K562 (cell line): Measurements from ENCODE around the gene KLHL12. TPM values are rescaled to one million over a fixed set of nuclear protein-coding genes. Genes with fewer than 3 reads are reported as not detected.

Experiments
- ATAC-seq: fragments of 200-7000 bp; cut with Tn5 transposase; 3 replicates; pipeline ENCODE4 v1.9.1; 2020; ENCODE audit warnings: moderate library complexity
- BruUV-seq: library from RNA; stranded (reverse); fragments of 400-500 nt; replicated peaks from 2 replicates; lab custom pipeline; 2021; lab: Mats Ljungman, UMichigan
- CTCF ChIA-PET: fragments of 300-600 bp; formaldehyde crosslinking; extraction: SDS; loops from one replicate; lab custom pipeline; 2021; ENCODE audit warnings: low intra/inter-chr PET ratio; lab: Yijun Ruan, JAX
- POLR2A ChIA-PET: fragments of 300-600, 350-650 bp; sonication (Branson Sonifier 250); formaldehyde crosslinking; extraction: SDS; loops from one replicate; lab custom pipeline; 2021; ENCODE audit warnings: antibody characterized with exemption, inconsistent platforms; lab: Yijun Ruan, JAX
- DNase-seq, 4 experiments: peaks; one replicate each; pipeline versions ENCODE4 v3.0.0 to v3.0.0-alpha.2; 2011 to 2018; ENCODE audit warnings: low spot score in 3 of 4, mixed read lengths in 3 of 4; ENCODE audit errors: extremely low read depth in 1 of 4
- FAIRE-seq: peaks from 2 replicates; lab custom pipeline; 2011; peaks lifted over from hg19 to GRCh38; lab: Jason Lieb, UNC
- H2AFZ ChIP-seq: 2 replicates; pipeline ENCODE4 v1.6.0; 2011; ENCODE audit warnings: low read depth, low read length, control low read depth, inconsistent platforms
- H3K27ac ChIP-seq: fragments of 200-600 bp; 3 replicates; pipeline ENCODE4 v1.8.0; 2011; ENCODE audit warnings: low read depth, mild to moderate bottlenecking, control low read depth, inconsistent platforms, low read length, moderate library complexity, mixed read lengths; ENCODE audit errors: extremely low read depth
- H3K27me3 ChIP-seq, 2 experiments: fragments of 300-600 bp in 1 of 2; 2 replicates in 1 of 2; 3 replicates in 1 of 2; pipeline versions ENCODE4 v1.6.0 to v1.8.0; 2011; ENCODE audit warnings: inconsistent platforms in 2 of 2, low read length in 2 of 2, mild to moderate bottlenecking in 1 of 2, mixed read lengths in 1 of 2, moderate library complexity in 1 of 2; ENCODE audit not compliant: control insufficient read depth in 2 of 2, insufficient read depth in 2 of 2
- H3K36me3 ChIP-seq: fragments of 300-600 bp; 3 replicates; pipeline ENCODE4 v1.8.0; 2011; ENCODE audit warnings: mild to moderate bottlenecking, low read length, inconsistent platforms; ENCODE audit not compliant: control insufficient read depth, insufficient read depth
- H3K4me1 ChIP-seq, 2 experiments: fragments of 200-600 bp in 1 of 2; replicated peaks in 1 of 2; 2 replicates in 1 of 2; 3 replicates in 1 of 2; pipeline versions ENCODE4 v1.5.1 to v1.8.0; 2011; ENCODE audit warnings: inconsistent platforms in 2 of 2, low read length in 2 of 2, mild to moderate bottlenecking in 1 of 2, mixed read lengths in 1 of 2, moderate library complexity in 1 of 2; ENCODE audit not compliant: control insufficient read depth in 2 of 2, insufficient read depth in 2 of 2
- H3K4me2 ChIP-seq: 2 replicates; pipeline ENCODE4 v1.6.1; 2011; ENCODE audit warnings: low read length, control low read depth, inconsistent platforms, mixed read lengths; ENCODE audit not compliant: insufficient read depth
- H3K4me3 ChIP-seq: fragments of 200-600 bp; sonication (generic), shearing (Covaris generic); 2 replicates; pipeline ENCODE4 v1.5.1; 2016; ENCODE audit warnings: control low read depth, inconsistent platforms
- H3K79me2 ChIP-seq: fragments of 200-600 bp; 3 replicates; pipeline ENCODE4 v1.8.0; 2011; ENCODE audit warnings: low read length, inconsistent platforms; ENCODE audit not compliant: control insufficient read depth, insufficient read depth
- H3K9ac ChIP-seq, 2 experiments: 2 replicates each; pipeline versions ENCODE4 v1.6.0 to v1.6.1; 2011; ENCODE audit warnings: low read depth in 2 of 2, low read length in 2 of 2, control low read depth in 1 of 2, inconsistent platforms in 1 of 2, mild to moderate bottlenecking in 1 of 2, mixed read lengths in 1 of 2; ENCODE audit not compliant: insufficient read depth in 1 of 2
- H3K9me1 ChIP-seq: one replicate; pipeline ENCODE4 v1.6.0; 2011; ENCODE audit warnings: inconsistent platforms, mild to moderate bottlenecking, low read length, moderate library complexity; ENCODE audit not compliant: control insufficient read depth, insufficient read depth
- H3K9me3 ChIP-seq: replicated peaks from 2 replicates; pipeline ENCODE4 v1.5.1; 2011; ENCODE audit warnings: low read depth, low read length, inconsistent platforms; ENCODE audit not compliant: control insufficient read depth, insufficient read depth
- H4K20me1 ChIP-seq: replicated peaks from 2 replicates; pipeline ENCODE4 v1.6.1; 2011; ENCODE audit warnings: low read length, inconsistent platforms, mixed read lengths; ENCODE audit not compliant: control insufficient read depth, insufficient read depth
- ARID1B ChIP-seq: fragments of 450-650 bp; IDR thresholded peaks from 2 replicates; pipeline ENCODE4 v1.6.1; 2016; ENCODE audit warnings: antibody characterized with exemption, mild to moderate bottlenecking, inconsistent platforms
- ATF6 ChIP-seq: sonication (generic); formaldehyde crosslinking; IDR thresholded peaks from 2 replicates; pipeline ENCODE4 v1.4.0; 2020; ENCODE audit warnings: mild to moderate bottlenecking, missing genetic modification reagents
- DPF2 ChIP-seq: fragments of 450-650 bp; IDR thresholded peaks from 2 replicates; pipeline ENCODE4 v1.6.1; 2016
- ELF1 ChIP-seq: fragments of 200-800 bp; sonication (Bioruptor generic); IDR thresholded peaks from 2 replicates; pipeline ENCODE4 v1.6.1; 2016; ENCODE audit warnings: missing genetic modification characterization, missing compliant biosample characterization
- MAX ChIP-seq: sonication (generic); formaldehyde crosslinking; IDR thresholded peaks from 2 replicates; pipeline ENCODE4 v1.9.0; 2022; ENCODE audit warnings: mild to moderate bottlenecking, missing genetic modification reagents
- MYNN ChIP-seq, 2 experiments: sonication (generic); formaldehyde crosslinking in 1 of 2; IDR thresholded peaks; 2 replicates each; pipeline versions ENCODE4 v1.5.0 to v1.6.1; 2016 to 2020; ENCODE audit warnings: antibody characterized with exemption in 1 of 2, missing genetic modification reagents in 1 of 2
- RBM14 ChIP-seq: fragments of 200-400 bp; formaldehyde crosslinking; IDR thresholded peaks from 2 replicates; pipeline ENCODE4 v1.6.1; 2018; ENCODE audit warnings: low read depth, mild to moderate bottlenecking, low read length, moderate library complexity, borderline replicate concordance; ENCODE audit not compliant: insufficient read depth
- ZBTB5 ChIP-seq: fragments of 450-650 bp; IDR thresholded peaks from 2 replicates; pipeline ENCODE4 v1.6.1; 2017; ENCODE audit warnings: antibody characterized with exemption
- ZNF121 ChIP-seq: sonication (generic); formaldehyde crosslinking; conservative IDR thresholded peaks from 2 replicates; pipeline ENCODE4 v1.8.0; 2022; ENCODE audit warnings: missing genetic modification reagents
- ZNF76 ChIP-seq: fragments of 250-450 bp; sonication (Bioruptor Pico); IDR thresholded peaks from 2 replicates; pipeline ENCODE4 v1.4.0; 2020; ENCODE audit warnings: mild to moderate bottlenecking, moderate library complexity, borderline replicate concordance
- ZSCAN29 ChIP-seq: fragments of 450-650 bp; IDR thresholded peaks from 2 replicates; pipeline ENCODE4 v1.6.1; 2017
- WGBS: fragments of 100-300 bp; shearing (Covaris generic); methylation state at CpG from one replicate; pipeline ENCODE4 v1.1.6; 2016; ENCODE audit warnings: low coverage, mixed read lengths; ENCODE audit not compliant: insufficient coverage; ENCODE audit errors: missing lambda C conversion rate; 5-methylcytosine and 5-hydroxymethylcytosine counted together
- in situ Hi-C: fragments of 300-500 bp; cut with MboI; formaldehyde crosslinking; loops from 4 replicates; pipeline ENCODE4 v1.15.0; 2018; ENCODE audit warnings: inconsistent platforms, mixed read lengths
- intact Hi-C: fragments of 100-400 bp; cut with micrococcal nuclease; formaldehyde crosslinking; loops from 2 replicates; pipeline ENCODE4 v1.14.2; 2022
- polyA plus RNA-seq, 8 experiments: library from polyadenylated mRNA; depleted of rRNA in 4 of 8; stranded (reverse) in 5 of 8; unstranded in 3 of 8; fragments of >200 nt; fragmentation: Nextera tagmentation in 2 of 8; fragmentation: Illumina TruSeq in 1 of 8; extraction: Ambion mirVana in 2 of 8; extraction: Trizol in 1 of 8; gene quantifications; 2 replicates each; pipeline versions ENCODE4 v1.2.1 to v1.2.3, GENCODE V29; 2011 to 2014; ENCODE audit warnings: inconsistent platforms in 1 of 8, missing spikeins in 1 of 8
- total RNA-seq, 7 experiments: library from RNA; depleted of rRNA in 6 of 7; stranded (reverse); fragments of >200 nt in 6 of 7; fragmentation: Illumina TruSeq in 2 of 7; extraction: Trizol in 2 of 7; gene quantifications; 2 replicates each; pipeline versions ENCODE4 v1.2.1 to v1.2.3, GENCODE V29; 2011 to 2021; ENCODE audit warnings: low replicate concordance in 1 of 7

KLHL12 gene
- total and polyA plus RNA-seq, 9 of the 15 experiments (the other 6 are each of a cell fraction or from before 2014, with no cell fraction given) = 23.1 to 85.1 (median 35.0) TPM

- BruUV-seq = no TSS peak
- intact Hi-C loops (no loop called here), in situ Hi-C loops (no loop called here)
- Histone ChIP-seq H3K36me3 (peaks cover 63% of the 10 kb centered on the region), H4K20me1 (peaks cover 26% of the 10 kb centered on the region), H3K27ac (no peak overlapping the region), H3K4me3 (no peak overlapping the region), H3K4me1 (peaks cover 15 to 34% of the 10 kb centered on the region in 2 experiments), H3K27me3 (no peaks in the 10 kb centered on the region), H3K79me2 (peaks cover 75% of the 10 kb centered on the region), H3K4me2 (no peak overlapping the region; the same call in 1 of the 2 replicates), H3K9ac (no peak overlapping the region), H3K9me1 (peaks cover 6% of the 10 kb centered on the region), H3K9me3 (no peaks in the 10 kb centered on the region), H2AFZ (no peak overlapping the region)
- CTCF ChIA-PET = interaction anchor here (0.6 kb wide), 1 partner anchor 600 kb away, joined by 3 read pairs; no protein-coding TSS in a partner anchor
- WGBS = 59% methylated on average over 6 of the region's 6 CpGs
- FAIRE-seq = no peak
- no peak for ATAC-seq
- TF ChIP-seq MYNN (IDR thresholded peaks at IDR 0.05) (no peak), MYNN (CRISPR knock-in tag; IDR thresholded peaks at IDR 0.05) (no peak), DPF2 (no peak), ZNF121 (CRISPR knock-in tag) (no peak), ATF6 (no peak), ELF1 (tag) (no peak), RBM14 (no peak), MAX (no peak), ARID1B (no peak), ZBTB5 (no peak), ZSCAN29 (no peak), ZNF76 (CRISPR knock-in tag) (no peak)
- POLR2A ChIA-PET = interaction anchor here (0.7 to 4.2 kb wide), 7 partner anchors 10 to 958 kb away, joined by 3 to 65 read pairs (median 6); partner anchors contain the start of gene TMEM183A
- no peak for DNase-seq
Observed at GRCh38 chr1:202954057-202954745, 27.2 kb upstream of the KLHL12 start.
